ENCODE measurements around the gene FRAT2.

DNA sequence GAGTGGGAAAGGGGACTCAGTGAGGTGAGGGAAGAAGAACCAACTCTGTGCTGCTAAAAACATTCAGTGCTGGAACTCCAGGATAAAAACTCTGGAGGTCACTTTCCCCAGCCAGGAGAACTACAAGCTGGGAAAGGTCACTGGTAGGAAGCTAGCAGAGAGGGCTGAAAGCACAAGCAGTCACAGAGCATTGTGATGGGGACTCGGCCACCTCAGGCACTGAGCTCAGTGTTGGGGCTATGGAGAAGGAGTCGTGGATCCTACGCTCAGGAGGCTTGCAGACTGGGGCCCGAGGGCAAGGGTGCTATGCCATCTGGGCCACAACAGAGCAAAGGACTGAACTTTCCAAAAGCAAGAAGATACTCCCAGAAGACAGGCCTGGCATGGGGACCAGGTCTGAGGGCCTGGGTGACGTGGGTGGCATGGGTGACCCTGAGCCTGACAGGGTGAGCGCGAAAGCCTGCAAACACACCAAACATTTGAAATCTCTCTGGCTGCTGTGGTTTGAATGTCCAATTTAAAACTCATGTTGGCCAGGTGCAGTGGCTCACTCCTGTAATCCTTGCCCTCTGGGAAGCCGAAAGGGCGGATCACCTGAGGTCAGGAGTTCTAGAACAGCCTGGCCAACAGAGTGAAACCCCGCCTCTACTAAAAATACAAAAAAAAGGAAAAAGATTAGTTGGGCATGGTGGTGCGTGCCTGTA lies 32.3 kb downstream of the FRAT2 start:
- TF ChIP-seq, protein P1, sequence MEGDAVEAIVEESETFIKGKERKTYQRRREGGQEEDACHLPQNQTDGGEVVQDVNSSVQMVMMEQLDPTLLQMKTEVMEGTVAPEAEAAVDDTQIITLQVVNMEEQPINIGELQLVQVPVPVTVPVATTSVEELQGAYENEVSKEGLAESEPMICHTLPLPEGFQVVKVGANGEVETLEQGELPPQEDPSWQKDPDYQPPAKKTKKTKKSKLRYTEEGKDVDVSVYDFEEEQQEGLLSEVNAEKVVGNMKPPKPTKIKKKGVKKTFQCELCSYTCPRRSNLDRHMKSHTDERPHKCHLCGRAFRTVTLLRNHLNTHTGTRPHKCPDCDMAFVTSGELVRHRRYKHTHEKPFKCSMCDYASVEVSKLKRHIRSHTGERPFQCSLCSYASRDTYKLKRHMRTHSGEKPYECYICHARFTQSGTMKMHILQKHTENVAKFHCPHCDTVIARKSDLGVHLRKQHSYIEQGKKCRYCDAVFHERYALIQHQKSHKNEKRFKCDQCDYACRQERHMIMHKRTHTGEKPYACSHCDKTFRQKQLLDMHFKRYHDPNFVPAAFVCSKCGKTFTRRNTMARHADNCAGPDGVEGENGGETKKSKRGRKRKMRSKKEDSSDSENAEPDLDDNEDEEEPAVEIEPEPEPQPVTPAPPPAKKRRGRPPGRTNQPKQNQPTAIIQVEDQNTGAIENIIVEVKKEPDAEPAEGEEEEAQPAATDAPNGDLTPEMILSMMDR (IDR thresholded peaks at IDR 0.05; ENCODE audit: low read depth, low read length, poor library complexity, severe bottlenecking), result no peak
- no peak for TF ChIP-seq EZH2phosphoT487 (IDR thresholded peaks at IDR 0.05; ENCODE audit: borderline replicate concordance, low read length)
